K562 (cell line): ENCODE measurements around the gene TDRD9. TPM values are rescaled to one million over a fixed set of nuclear protein-coding genes. Genes with fewer than 3 reads are reported as not detected.

ENCODE experiments used
- ATAC-seq: fragments of 200-7000 bp; cut with Tn5 transposase; 3 replicates; pipeline ENCODE4 v1.9.1; 2020; ENCODE audit warnings: moderate library complexity
- BruUV-seq: library from RNA; stranded (reverse); fragments of 400-500 nt; replicated peaks from 2 replicates; lab custom pipeline; 2021; lab: Mats Ljungman, UMichigan
- CTCF ChIA-PET: fragments of 300-600 bp; formaldehyde crosslinking; extraction: SDS; loops from one replicate; lab custom pipeline; 2021; ENCODE audit warnings: low intra/inter-chr PET ratio; lab: Yijun Ruan, JAX
- POLR2A ChIA-PET: fragments of 300-600, 350-650 bp; sonication (Branson Sonifier 250); formaldehyde crosslinking; extraction: SDS; loops from one replicate; lab custom pipeline; 2021; ENCODE audit warnings: antibody characterized with exemption, inconsistent platforms; lab: Yijun Ruan, JAX
- DNase-seq, 4 experiments: peaks; one replicate each; pipeline versions ENCODE4 v3.0.0 to v3.0.0-alpha.2; 2011 to 2018; ENCODE audit warnings: low spot score in 3 of 4, mixed read lengths in 3 of 4; ENCODE audit errors: extremely low read depth in 1 of 4
- FAIRE-seq: peaks from 2 replicates; lab custom pipeline; 2011; peaks lifted over from hg19 to GRCh38; lab: Jason Lieb, UNC
- H2AFZ ChIP-seq: 2 replicates; pipeline ENCODE4 v1.6.0; 2011; ENCODE audit warnings: low read depth, low read length, control low read depth, inconsistent platforms
- H3K27ac ChIP-seq: fragments of 200-600 bp; 3 replicates; pipeline ENCODE4 v1.8.0; 2011; ENCODE audit warnings: low read depth, mild to moderate bottlenecking, control low read depth, inconsistent platforms, low read length, moderate library complexity, mixed read lengths; ENCODE audit errors: extremely low read depth
- H3K27me3 ChIP-seq, 2 experiments: fragments of 300-600 bp in 1 of 2; 2 replicates in 1 of 2; 3 replicates in 1 of 2; pipeline versions ENCODE4 v1.6.0 to v1.8.0; 2011; ENCODE audit warnings: inconsistent platforms in 2 of 2, low read length in 2 of 2, mild to moderate bottlenecking in 1 of 2, mixed read lengths in 1 of 2, moderate library complexity in 1 of 2; ENCODE audit not compliant: control insufficient read depth in 2 of 2, insufficient read depth in 2 of 2
- H3K36me3 ChIP-seq: fragments of 300-600 bp; 3 replicates; pipeline ENCODE4 v1.8.0; 2011; ENCODE audit warnings: mild to moderate bottlenecking, low read length, inconsistent platforms; ENCODE audit not compliant: control insufficient read depth, insufficient read depth
- H3K4me1 ChIP-seq, 2 experiments: fragments of 200-600 bp in 1 of 2; replicated peaks in 1 of 2; 2 replicates in 1 of 2; 3 replicates in 1 of 2; pipeline versions ENCODE4 v1.5.1 to v1.8.0; 2011; ENCODE audit warnings: inconsistent platforms in 2 of 2, low read length in 2 of 2, mild to moderate bottlenecking in 1 of 2, mixed read lengths in 1 of 2, moderate library complexity in 1 of 2; ENCODE audit not compliant: control insufficient read depth in 2 of 2, insufficient read depth in 2 of 2
- H3K4me2 ChIP-seq: 2 replicates; pipeline ENCODE4 v1.6.1; 2011; ENCODE audit warnings: low read length, control low read depth, inconsistent platforms, mixed read lengths; ENCODE audit not compliant: insufficient read depth
- H3K4me3 ChIP-seq: fragments of 200-600 bp; sonication (generic), shearing (Covaris generic); 2 replicates; pipeline ENCODE4 v1.5.1; 2016; ENCODE audit warnings: control low read depth, inconsistent platforms
- H3K79me2 ChIP-seq: fragments of 200-600 bp; 3 replicates; pipeline ENCODE4 v1.8.0; 2011; ENCODE audit warnings: low read length, inconsistent platforms; ENCODE audit not compliant: control insufficient read depth, insufficient read depth
- H3K9ac ChIP-seq, 2 experiments: 2 replicates each; pipeline versions ENCODE4 v1.6.0 to v1.6.1; 2011; ENCODE audit warnings: low read depth in 2 of 2, low read length in 2 of 2, control low read depth in 1 of 2, inconsistent platforms in 1 of 2, mild to moderate bottlenecking in 1 of 2, mixed read lengths in 1 of 2; ENCODE audit not compliant: insufficient read depth in 1 of 2
- H3K9me1 ChIP-seq: one replicate; pipeline ENCODE4 v1.6.0; 2011; ENCODE audit warnings: inconsistent platforms, mild to moderate bottlenecking, low read length, moderate library complexity; ENCODE audit not compliant: control insufficient read depth, insufficient read depth
- H3K9me3 ChIP-seq: replicated peaks from 2 replicates; pipeline ENCODE4 v1.5.1; 2011; ENCODE audit warnings: low read depth, low read length, inconsistent platforms; ENCODE audit not compliant: control insufficient read depth, insufficient read depth
- H4K20me1 ChIP-seq: replicated peaks from 2 replicates; pipeline ENCODE4 v1.6.1; 2011; ENCODE audit warnings: low read length, inconsistent platforms, mixed read lengths; ENCODE audit not compliant: control insufficient read depth, insufficient read depth
- HMGN3 ChIP-seq: IDR thresholded peaks from 2 replicates; pipeline ENCODE4 v1.6.1; 2011; ENCODE audit warnings: borderline replicate concordance, low read depth, mild to moderate bottlenecking, mixed read lengths, low read length; ENCODE audit not compliant: insufficient read length; ENCODE audit errors: extremely low read depth
- NFIX ChIP-seq: fragments of 250-450 bp; sonication (Bioruptor Pico); IDR thresholded peaks from 2 replicates; pipeline ENCODE4 v1.4.0; 2020; ENCODE audit warnings: low read depth, mild to moderate bottlenecking, moderate library complexity
- STAT5B ChIP-seq: fragments of 250-450 bp; sonication (Bioruptor Pico); IDR thresholded peaks from 2 replicates; pipeline ENCODE4 v1.8.0; 2021; ENCODE audit warnings: mild to moderate bottlenecking, inconsistent platforms
- TCF7 ChIP-seq: sonication (generic); IDR thresholded peaks from 2 replicates; pipeline ENCODE4 v1.6.1; 2016; ENCODE audit warnings: antibody characterized with exemption, borderline replicate concordance
- U2AF1 ChIP-seq: fragments of 200-400 bp; formaldehyde crosslinking; optimal IDR thresholded peaks from 2 replicates; pipeline ENCODE3; 2017; ENCODE audit warnings: mild to moderate bottlenecking, low read depth, low read length, moderate library complexity
- ZBTB7A ChIP-seq: IDR thresholded peaks from 2 replicates; pipeline ENCODE4 v1.6.1; 2011; ENCODE audit warnings: low read depth, mild to moderate bottlenecking, low read length, moderate library complexity, borderline replicate concordance; ENCODE audit not compliant: control insufficient read depth
- ZNF165 ChIP-seq: fragments of 250-450 bp; sonication (Bioruptor Pico); IDR thresholded peaks from 2 replicates; pipeline ENCODE4 v1.4.0; 2020; ENCODE audit warnings: borderline replicate concordance
- ZNF174 ChIP-seq: fragments of 250-450 bp; sonication (Bioruptor Pico); IDR thresholded peaks from 2 replicates; pipeline ENCODE4 v1.4.0; 2020; ENCODE audit warnings: mild to moderate bottlenecking
- ZNF699 ChIP-seq: fragments of 250-450 bp; sonication (Bioruptor Pico); IDR thresholded peaks from 2 replicates; pipeline ENCODE4 v1.8.0; 2021; ENCODE audit warnings: mild to moderate bottlenecking, moderate library complexity; ENCODE audit not compliant: insufficient replicate concordance
- WGBS: fragments of 100-300 bp; shearing (Covaris generic); methylation state at CpG from one replicate; pipeline ENCODE4 v1.1.6; 2016; ENCODE audit warnings: low coverage, mixed read lengths; ENCODE audit not compliant: insufficient coverage; ENCODE audit errors: missing lambda C conversion rate; 5-methylcytosine and 5-hydroxymethylcytosine counted together
- in situ Hi-C: fragments of 300-500 bp; cut with MboI; formaldehyde crosslinking; loops from 4 replicates; pipeline ENCODE4 v1.15.0; 2018; ENCODE audit warnings: inconsistent platforms, mixed read lengths
- intact Hi-C: fragments of 100-400 bp; cut with micrococcal nuclease; formaldehyde crosslinking; loops from 2 replicates; pipeline ENCODE4 v1.14.2; 2022
- polyA plus RNA-seq, 8 experiments: library from polyadenylated mRNA; depleted of rRNA in 4 of 8; stranded (reverse) in 5 of 8; unstranded in 3 of 8; fragments of >200 nt; fragmentation: Nextera tagmentation in 2 of 8; fragmentation: Illumina TruSeq in 1 of 8; extraction: Ambion mirVana in 2 of 8; extraction: Trizol in 1 of 8; gene quantifications; 2 replicates each; pipeline versions ENCODE4 v1.2.1 to v1.2.3, GENCODE V29; 2011 to 2014; ENCODE audit warnings: inconsistent platforms in 1 of 8, missing spikeins in 1 of 8
- total RNA-seq, 7 experiments: library from RNA; depleted of rRNA in 6 of 7; stranded (reverse); fragments of >200 nt in 6 of 7; fragmentation: Illumina TruSeq in 2 of 7; extraction: Trizol in 2 of 7; gene quantifications; 2 replicates each; pipeline versions ENCODE4 v1.2.1 to v1.2.3, GENCODE V29; 2011 to 2021; ENCODE audit warnings: low replicate concordance in 1 of 7
- TF ChIP-seq, protein P1 (sequence below): fragments of 250-450 bp; sonication (Bioruptor Pico); IDR thresholded peaks from 2 replicates; pipeline ENCODE4 v1.5.0; 2021
- TF ChIP-seq, protein P2 (sequence below): fragments of 250-450 bp; sonication (Bioruptor Pico); IDR thresholded peaks from 2 replicates; pipeline ENCODE4 v1.8.0; 2021; ENCODE audit warnings: moderate library complexity, mild to moderate bottlenecking, inconsistent platforms
- TF ChIP-seq, protein P3 (sequence below), 2 experiments: fragments of 450-650 bp; formaldehyde crosslinking in 1 of 2; IDR thresholded peaks; 2 replicates each; pipeline versions ENCODE4 v1.4.0 to v1.6.1; 2014 to 2020; ENCODE audit warnings: mild to moderate bottlenecking in 2 of 2, borderline replicate concordance in 1 of 2, low read depth in 1 of 2

Gene TDRD9
- total and polyA plus RNA-seq, 9 of the 15 experiments (the other 6 are each of a cell fraction or from before 2014, with no cell fraction given): 0.04 to 0.14 (median 0.04) TPM; not detected in 5

DNA sequence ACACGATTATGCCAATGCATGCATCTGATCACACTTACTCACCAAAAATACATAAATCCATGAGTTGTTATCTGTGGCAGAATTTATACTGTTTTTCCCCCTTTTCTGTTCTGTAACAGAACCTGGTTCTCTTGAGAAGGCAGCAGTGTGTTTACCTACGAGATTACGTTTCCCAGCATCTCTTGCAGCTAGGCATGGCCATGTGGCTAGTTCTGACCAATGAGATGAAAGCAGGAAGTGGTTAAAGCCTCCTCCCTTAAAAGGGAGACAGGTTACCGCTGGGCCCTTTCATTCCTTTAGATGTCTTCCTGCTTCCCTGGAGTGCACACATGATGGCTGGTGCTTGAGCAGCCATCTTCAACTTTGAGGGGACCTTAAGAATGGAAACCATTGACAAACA lies 145.5 kb downstream of the TDRD9 start (continued):
- TF ChIP-seq, protein P1, sequence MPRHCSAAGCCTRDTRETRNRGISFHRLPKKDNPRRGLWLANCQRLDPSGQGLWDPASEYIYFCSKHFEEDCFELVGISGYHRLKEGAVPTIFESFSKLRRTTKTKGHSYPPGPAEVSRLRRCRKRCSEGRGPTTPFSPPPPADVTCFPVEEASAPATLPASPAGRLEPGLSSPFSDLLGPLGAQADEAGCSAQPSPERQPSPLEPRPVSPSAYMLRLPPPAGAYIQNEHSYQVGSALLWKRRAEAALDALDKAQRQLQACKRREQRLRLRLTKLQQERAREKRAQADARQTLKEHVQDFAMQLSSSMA (CRISPR knock-in tag): no peak
- TF ChIP-seq U2AF1 (no peak), ZNF174 (no peak), HMGN3 (no peak), ZNF699 (CRISPR knock-in tag) (no peak), STAT5B (CRISPR knock-in tag) (no peak), NFIX (CRISPR knock-in tag) (no peak)

DNA sequence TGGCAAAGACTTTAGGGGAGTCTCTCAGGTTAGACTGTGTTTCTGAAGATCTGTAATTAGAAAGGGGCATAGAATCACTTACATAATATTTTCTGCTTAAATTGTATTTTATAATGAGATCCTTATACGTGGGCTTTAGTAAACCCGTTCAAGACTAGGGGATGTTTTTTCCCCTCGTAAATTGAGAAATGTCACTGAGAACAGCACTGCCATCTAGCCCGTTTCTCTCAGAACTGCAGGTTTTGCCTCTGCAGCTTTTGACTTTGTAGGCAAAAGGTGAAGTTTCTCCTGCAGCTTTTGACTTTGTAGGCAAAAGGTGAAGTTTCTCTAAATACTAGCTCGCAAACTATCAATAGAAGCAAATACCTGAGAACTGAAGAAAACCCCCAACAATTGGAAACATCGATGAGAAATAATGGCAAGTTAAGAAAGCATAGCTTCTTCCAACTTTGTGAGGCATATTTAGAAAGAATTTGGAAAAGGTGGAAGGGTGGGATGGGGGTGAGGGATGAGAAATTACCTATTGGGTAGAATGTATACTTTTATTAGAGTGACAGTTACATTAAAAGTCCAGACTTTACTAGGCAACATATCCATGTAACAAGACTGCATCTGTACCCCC lies 147.4 kb downstream of the TDRD9 start:
- Histone ChIP-seq H3K4me2 (no peak overlapping the region), H4K20me1 (no peaks in the 10 kb centered on the region), H3K9me3 (0 out of 2 replicates have a peak, but pooled peaks cover 2% of the 10 kb centered on the region), H3K9ac (no peak overlapping the region), H3K27me3 (0 out of 5 replicates have a peak, but pooled peaks cover 0 to 4% of the 10 kb centered on the region in 2 experiments), H2AFZ (no peak overlapping the region), H3K9me1 (no peaks in the 10 kb centered on the region), H3K79me2 (no peaks in the 10 kb centered on the region), H3K27ac (no peak overlapping the region), H3K4me1 (no peaks in the 10 kb centered on the region), H3K4me3 (no peak overlapping the region), H3K36me3 (no peaks in the 10 kb centered on the region)
- ChIA-PET CTCF (no interaction called here), POLR2A (no interaction called here)
- no peak for ATAC-seq
- no peak for FAIRE-seq
- BruUV-seq: no TSS peak
- no peak for DNase-seq
- intact Hi-C loops (loop anchor here (5.0 kb wide), 1 partner anchor 487 kb away; no protein-coding TSS in a partner anchor), in situ Hi-C loops (loop anchor here (10.0 kb wide), 1 partner anchor 569 kb away; no protein-coding TSS in a partner anchor)
- 2% methylated on average over 6 of the region's 6 CpGs for WGBS
- TF ChIP-seq TCF7 (no peak), ZBTB7A (no peak), ZNF165 (no peak)
- TF ChIP-seq, protein P2, sequence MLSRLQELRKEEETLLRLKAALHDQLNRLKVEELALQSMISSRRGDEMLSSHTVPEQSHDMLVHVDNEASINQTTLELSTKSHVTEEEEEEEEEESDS (CRISPR knock-in tag): no peak
- TF ChIP-seq, protein P3, sequence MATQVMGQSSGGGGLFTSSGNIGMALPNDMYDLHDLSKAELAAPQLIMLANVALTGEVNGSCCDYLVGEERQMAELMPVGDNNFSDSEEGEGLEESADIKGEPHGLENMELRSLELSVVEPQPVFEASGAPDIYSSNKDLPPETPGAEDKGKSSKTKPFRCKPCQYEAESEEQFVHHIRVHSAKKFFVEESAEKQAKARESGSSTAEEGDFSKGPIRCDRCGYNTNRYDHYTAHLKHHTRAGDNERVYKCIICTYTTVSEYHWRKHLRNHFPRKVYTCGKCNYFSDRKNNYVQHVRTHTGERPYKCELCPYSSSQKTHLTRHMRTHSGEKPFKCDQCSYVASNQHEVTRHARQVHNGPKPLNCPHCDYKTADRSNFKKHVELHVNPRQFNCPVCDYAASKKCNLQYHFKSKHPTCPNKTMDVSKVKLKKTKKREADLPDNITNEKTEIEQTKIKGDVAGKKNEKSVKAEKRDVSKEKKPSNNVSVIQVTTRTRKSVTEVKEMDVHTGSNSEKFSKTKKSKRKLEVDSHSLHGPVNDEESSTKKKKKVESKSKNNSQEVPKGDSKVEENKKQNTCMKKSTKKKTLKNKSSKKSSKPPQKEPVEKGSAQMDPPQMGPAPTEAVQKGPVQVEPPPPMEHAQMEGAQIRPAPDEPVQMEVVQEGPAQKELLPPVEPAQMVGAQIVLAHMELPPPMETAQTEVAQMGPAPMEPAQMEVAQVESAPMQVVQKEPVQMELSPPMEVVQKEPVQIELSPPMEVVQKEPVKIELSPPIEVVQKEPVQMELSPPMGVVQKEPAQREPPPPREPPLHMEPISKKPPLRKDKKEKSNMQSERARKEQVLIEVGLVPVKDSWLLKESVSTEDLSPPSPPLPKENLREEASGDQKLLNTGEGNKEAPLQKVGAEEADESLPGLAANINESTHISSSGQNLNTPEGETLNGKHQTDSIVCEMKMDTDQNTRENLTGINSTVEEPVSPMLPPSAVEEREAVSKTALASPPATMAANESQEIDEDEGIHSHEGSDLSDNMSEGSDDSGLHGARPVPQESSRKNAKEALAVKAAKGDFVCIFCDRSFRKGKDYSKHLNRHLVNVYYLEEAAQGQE (IDR thresholded peaks at IDR 0.05; ENCODE audit: borderline replicate concordance): 0 out of 2 replicates have a peak, but pooled peaks have one; percentile 3
- TF ChIP-seq, protein P3 (CRISPR knock-in tag; IDR thresholded peaks at IDR 0.05; ENCODE audit: low read depth): no peak
